Activated T-cell treated with anti-CD3 and anti-CD28 coated beads, Interleukin-2, amount 50 U/mL, for 72 hours (primary cell): ENCODE data around the gene PSMD11. TPM values are rescaled to one million over a fixed set of nuclear protein-coding genes. Genes with fewer than 3 reads are reported as not detected.
A peak's percentile ranks its signal among the peaks of the same experiment; 100 is the strongest.
"Not testable (repeated sequence)": the region's sequence is repeated elsewhere in the genome, so short reads cannot be mapped to it uniquely, and the experiment has no call there.

Experiments used
- ATAC-seq, 2 donors: fragments of 150-1000 bp; cut with Tn5 transposase; replicated peaks in 1 of 2; 2 replicates each; pipeline ENCODE4 v1.10.0; 2021; ENCODE audit warnings: moderate library complexity in 2 of 2, mild to moderate bottlenecking in 1 of 2
- DNase-seq, 2 donors: peaks; one replicate each; pipeline ENCODE4 v3.0.0; 2021 to 2022; ENCODE audit warnings: mixed read lengths in 1 of 2
- H3K27ac Mint-ChIP-seq: one replicate; pipeline ENCODE4 v1.8.0; 2022; ENCODE audit warnings: mild to moderate bottlenecking, moderate library complexity, mixed read lengths
- H3K27me3 Mint-ChIP-seq: one replicate; pipeline ENCODE4 v1.8.0; 2022; ENCODE audit warnings: low read depth, mixed read lengths
- H3K36me3 Mint-ChIP-seq, 2 donors: one replicate each; pipeline ENCODE4 v1.8.0; 2022; ENCODE audit warnings: mixed read lengths in 2 of 2, mild to moderate bottlenecking in 1 of 2; ENCODE audit not compliant: insufficient read depth in 2 of 2
- H3K4me1 Mint-ChIP-seq: one replicate; pipeline ENCODE4 v1.8.0; 2022; ENCODE audit warnings: low read depth, mixed read lengths
- H3K4me3 Mint-ChIP-seq, 2 donors: one replicate each; pipeline ENCODE4 v1.8.0; 2022; ENCODE audit warnings: mild to moderate bottlenecking in 2 of 2, mixed read lengths in 2 of 2, moderate library complexity in 2 of 2
- H3K9me3 Mint-ChIP-seq, 2 donors: one replicate each; pipeline ENCODE4 v1.8.0; 2022; ENCODE audit warnings: mixed read lengths in 2 of 2
- total RNA-seq, 2 donors: library from RNA; stranded (reverse); gene quantifications; one replicate each; pipeline ENCODE4 v1.2.3, GENCODE V29; 2022

The PSMD11 gene
- total RNA-seq, 2 donors from 2014 or later = 131 to 134 TPM

DNA sequence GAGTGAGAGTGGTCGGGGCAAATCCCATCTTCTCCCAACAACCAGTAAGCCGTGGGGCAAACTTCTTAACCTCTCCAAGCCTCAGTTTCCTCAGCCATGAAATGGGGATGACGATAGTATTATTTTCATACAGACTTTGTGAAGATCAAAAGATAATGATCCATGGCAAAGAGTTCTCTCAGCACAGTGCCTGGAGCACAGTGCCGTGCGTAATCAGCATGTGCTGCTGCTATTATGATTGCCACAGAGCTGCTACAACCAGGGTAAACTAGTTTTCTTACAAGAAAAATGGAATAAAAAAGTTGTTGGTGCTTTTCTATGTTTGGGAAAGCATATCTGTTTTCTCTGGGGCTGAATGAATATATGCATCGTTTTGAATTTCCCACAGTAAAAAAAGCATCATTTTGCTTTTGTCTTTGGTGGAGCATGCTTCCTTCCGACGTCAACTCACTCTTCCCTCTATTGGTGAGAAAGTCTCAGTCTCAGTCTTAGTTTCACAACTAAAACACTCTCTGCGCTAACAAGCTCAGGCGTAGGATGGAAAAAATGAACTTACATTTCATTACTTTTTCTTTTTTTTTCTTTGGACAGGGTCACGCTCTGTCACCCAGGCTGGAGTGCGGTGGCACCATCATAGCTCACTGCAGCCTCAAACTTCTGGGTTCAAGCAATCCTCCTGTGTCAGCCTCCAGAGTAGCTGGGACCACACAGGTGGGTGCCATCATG lies 79.7 kb downstream of the PSMD11 start:
- Mint-ChIP-seq H3K4me3 (peak overlapping the region; percentile 75 to 82), H3K4me1 (peaks cover 94% of the 10 kb centered on the region), H3K27ac (peak overlapping the region; percentile 88), H3K9me3 (no peaks in the 10 kb centered on the region), H3K27me3 (no peaks in the 10 kb centered on the region), H3K36me3 (peaks cover 0 to 9% of the 10 kb centered on the region in 2 donors)
- DNase-seq = peak; percentile 49 to 57
- peak; percentile 66 to 68 for ATAC-seq

DNA sequence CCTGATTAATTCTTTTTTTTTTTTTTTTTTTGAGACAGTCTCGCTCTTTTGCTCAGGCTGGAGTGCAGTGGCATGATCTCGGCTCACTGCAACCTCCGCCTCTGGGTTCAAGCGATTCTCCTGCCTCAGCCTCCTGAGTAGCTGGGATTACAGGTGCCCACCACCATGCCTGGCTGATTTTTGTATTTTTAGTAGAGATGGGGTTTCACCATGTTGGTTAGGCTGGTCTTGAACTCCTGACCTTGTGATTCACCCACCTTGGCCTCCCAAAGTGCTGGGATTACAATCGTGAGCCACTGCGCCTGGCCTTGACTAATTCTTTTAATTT lies 80.2 kb downstream of the PSMD11 start:
- H3K4me1 Mint-ChIP-seq = peaks cover 92% of the 10 kb centered on the region
- H3K4me3 Mint-ChIP-seq = peak overlapping the region in 1 of 2 donors; percentile 75

DNA sequence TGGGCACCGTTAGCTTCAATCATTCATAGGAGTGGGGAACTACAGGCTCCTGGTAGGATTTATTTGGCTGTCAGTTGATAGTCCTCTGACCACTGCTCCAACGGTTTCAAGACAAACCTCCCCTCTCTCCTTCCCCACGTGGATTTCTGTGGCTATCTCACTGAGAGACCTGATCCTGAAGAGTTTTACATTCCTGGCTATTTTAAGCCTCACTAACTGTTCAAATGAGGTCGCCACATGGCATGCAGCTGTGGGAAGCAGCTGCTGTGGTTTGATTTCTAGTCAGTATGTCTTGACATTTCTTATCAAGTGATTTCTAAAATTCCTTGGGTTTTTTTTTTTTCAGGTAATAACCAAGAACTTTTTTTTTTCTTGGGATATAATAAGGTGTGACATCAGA lies 80.8 kb downstream of the PSMD11 start:
- H3K27ac Mint-ChIP-seq = peak overlapping the region; percentile 52
- H3K36me3 Mint-ChIP-seq = peaks cover 0 to 9% of the 10 kb centered on the region in 2 donors
- H3K9me3 Mint-ChIP-seq = no peaks in the 10 kb centered on the region
- ATAC-seq (no peak), DNase-seq (no peak)
- H3K4me1 Mint-ChIP-seq = peaks cover 86% of the 10 kb centered on the region
- H3K4me3 Mint-ChIP-seq = peak overlapping the region; percentile 29 to 42
- H3K27me3 Mint-ChIP-seq = no peaks in the 10 kb centered on the region

More for the DNA sequence above, 80.2 kb downstream of the PSMD11 start:
- not testable (repeated sequence) for ATAC-seq, H3K36me3 Mint-ChIP-seq, H3K9me3 Mint-ChIP-seq, H3K27me3 Mint-ChIP-seq, DNase-seq
- peak overlapping the region; percentile 52 for H3K27ac Mint-ChIP-seq

DNA sequence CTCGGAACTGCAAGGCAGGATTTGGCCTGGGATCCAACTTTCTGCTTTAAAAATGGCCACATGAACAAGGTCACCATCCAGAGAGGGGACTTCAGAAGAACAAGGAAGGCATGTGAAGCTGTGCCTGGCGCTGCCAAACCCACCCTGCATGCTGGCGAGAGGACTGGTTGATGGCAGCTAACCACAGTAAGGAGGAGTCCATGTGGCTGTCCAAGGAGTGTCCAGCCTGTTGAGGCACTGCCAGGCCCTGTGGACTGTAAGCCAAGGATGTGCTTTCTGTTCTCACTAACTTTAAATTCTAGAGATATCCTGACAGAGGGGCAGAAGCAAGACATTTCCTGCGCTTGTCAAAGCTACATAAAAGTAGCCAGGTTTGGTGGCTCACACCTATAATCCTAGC lies 82.8 kb downstream of the PSMD11 start:
- Mint-ChIP-seq H3K27ac (no peak overlapping the region), H3K9me3 (no peaks in the 10 kb centered on the region), H3K36me3 (peaks cover 0 to 9% of the 10 kb centered on the region in 2 donors), H3K4me1 (peaks cover 66% of the 10 kb centered on the region), H3K27me3 (no peaks in the 10 kb centered on the region), H3K4me3 (no peak overlapping the region)
- DNase-seq = no peak
- ATAC-seq = no peak

DNA sequence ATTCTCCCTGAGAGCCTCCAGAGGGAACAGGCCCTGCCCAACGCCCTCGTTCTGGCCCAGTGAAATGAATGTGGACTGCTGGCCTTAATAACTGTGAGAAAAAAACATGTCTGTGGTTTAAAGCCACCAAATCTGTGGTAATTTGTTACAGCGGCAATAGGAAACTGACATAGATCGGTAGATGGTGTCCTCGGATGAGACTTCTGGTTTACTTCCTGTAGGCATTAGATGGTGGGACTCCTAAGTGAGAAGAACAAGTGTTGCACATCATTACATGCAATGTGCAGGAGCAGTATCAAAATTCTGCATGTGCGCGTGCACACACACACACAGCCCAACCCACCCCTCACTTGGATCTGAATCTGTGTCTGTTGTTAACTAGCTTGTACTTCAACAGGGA lies 84.5 kb downstream of the PSMD11 start:
- no peaks in the 10 kb centered on the region for H3K9me3 Mint-ChIP-seq
- H3K27me3 Mint-ChIP-seq = no peaks in the 10 kb centered on the region
- DNase-seq (no peak), ATAC-seq (no peak)
- H3K4me3 Mint-ChIP-seq = no peak overlapping the region
- H3K4me1 Mint-ChIP-seq = peaks cover 59% of the 10 kb centered on the region
- no peak overlapping the region for H3K27ac Mint-ChIP-seq
- H3K36me3 Mint-ChIP-seq = peaks cover 0 to 8% of the 10 kb centered on the region in 2 donors

DNA sequence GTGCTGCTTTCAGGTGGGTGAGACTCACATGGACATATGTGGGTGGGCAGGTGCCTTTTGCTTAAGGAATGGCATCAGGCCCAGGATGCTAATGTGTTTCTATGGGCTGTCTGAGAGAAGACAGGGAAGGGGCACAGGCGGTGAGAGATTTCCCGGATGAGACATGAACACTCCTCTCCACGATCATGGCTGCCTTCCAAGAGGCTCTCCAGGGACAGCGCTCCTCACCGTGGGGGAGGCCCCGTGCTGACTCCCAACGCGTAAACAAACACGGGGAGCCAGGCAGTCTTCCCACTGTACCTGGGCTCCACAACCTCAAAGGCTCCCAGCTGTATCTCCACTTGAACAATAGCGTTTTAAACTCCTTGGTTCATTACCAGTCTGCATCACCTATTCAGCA lies 85.3 kb downstream of the PSMD11 start:
- Mint-ChIP-seq H3K27me3 (no peaks in the 10 kb centered on the region), H3K27ac (no peak overlapping the region), H3K9me3 (no peaks in the 10 kb centered on the region), H3K4me1 (peaks cover 52% of the 10 kb centered on the region), H3K4me3 (no peak overlapping the region), H3K36me3 (peaks cover 0 to 8% of the 10 kb centered on the region in 2 donors)
- ATAC-seq (no peak), DNase-seq (no peak)

Other genes with a start within 250 kb of the PSMD11 start
- gene RHBDL3, start 178.7 kb upstream of the PSMD11 start, total RNA-seq = under 1 TPM in 1 of 2 donors, not detected in 1; 0.21 TPM
- gene C17orf75, start 102.3 kb upstream of the PSMD11 start, total RNA-seq = 10 to 100 TPM; 32.6 to 40.0 TPM
- 100 to 1,000 TPM; 181 to 188 TPM for gene ZNF207, start 94.4 kb upstream of the PSMD11 start, total RNA-seq
- gene CDK5R1, start 42.5 kb downstream of the PSMD11 start, total RNA-seq = 10 to 100 TPM; 22.5 to 24.6 TPM